ENCODE data around the gene L3MBTL2.
"Not testable (repeated sequence)": the region's sequence is repeated elsewhere in the genome, so short reads cannot be mapped to it uniquely, and the experiment has no call there.

Gene L3MBTL2

DNA sequence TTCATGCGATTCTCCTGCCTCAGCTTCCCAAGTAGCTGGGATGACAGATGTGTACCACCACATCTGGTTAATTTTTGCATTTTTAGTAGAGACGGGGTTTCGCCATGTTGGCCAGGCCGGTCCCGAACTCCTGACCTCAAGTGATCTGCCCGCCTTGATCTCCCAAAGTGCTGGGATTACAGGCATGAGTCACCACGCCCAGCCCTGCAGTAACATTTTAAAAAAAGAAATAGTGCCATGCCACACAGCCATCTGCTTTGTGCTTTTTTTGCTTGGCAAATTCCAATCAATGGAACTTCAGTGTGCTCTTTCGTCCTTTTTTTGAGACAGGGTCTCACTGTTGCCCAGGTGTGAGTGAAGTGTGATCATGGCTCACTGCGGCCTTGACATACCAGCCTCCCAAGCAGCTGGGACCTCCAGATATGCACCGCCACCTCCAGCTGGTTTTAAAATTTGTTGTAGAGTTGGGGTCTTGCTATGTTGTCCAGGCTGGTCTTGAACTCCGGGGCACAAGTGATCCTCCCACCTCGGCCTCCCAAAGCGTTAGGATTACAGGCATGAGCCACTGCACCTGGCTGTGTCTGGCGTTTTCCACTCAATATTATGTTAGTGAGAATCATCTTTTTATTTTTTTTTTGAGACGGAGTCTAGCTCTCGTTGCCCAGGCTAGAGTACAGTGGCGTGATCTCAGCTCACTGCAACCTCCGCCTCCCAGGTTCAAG is 37.4 kb downstream of the L3MBTL2 start:
- DNase-seq = no peak

DNA sequence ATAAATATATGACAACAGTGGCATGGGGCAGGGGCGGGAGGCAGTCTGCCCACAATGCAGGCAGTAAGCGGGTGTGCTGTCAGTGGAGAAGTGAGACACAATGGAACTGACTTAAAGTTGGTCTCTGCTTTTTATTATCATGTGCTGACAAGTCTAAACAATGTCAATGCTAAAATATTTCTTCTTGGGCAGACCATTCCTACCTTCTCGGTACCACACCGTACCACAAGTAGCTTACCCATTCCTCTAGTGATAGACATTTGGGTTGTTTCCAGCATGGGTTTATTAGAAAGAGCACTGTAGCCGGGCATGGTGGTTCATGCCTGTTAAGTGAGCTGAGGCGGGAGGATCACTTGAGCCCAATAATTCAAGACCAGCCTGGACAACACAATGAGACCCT is 38.2 kb downstream of the L3MBTL2 start:
- no peak for DNase-seq

DNA sequence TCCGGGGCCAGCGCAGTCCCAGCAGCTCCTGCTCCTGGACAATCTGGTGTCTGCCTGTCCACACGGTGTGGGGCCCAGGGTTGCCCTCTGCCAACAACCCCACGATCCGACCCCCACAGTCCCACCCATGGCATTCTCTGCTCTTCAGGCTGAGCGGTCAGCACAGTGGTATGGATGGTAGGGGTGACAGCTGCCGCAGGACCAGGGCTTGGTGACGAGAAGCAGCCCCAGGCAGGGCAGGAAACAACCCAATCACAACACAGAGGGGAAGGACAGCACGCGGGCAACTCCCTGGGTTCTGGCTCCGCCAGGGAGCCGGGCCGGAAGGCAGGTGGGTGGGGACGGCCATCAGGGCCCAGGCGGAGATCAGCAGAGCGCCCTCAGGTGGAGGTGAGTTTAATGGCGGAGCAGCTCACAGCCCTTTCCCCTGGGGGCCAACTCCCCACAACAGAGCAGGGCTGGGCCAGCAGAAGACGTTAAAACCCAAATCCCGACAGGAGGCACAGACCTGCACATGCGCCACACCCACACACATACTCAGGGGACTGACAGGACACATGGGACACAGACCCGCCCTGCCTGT is 40.9 kb downstream of the L3MBTL2 start:
- DNase-seq = no peak

DNA sequence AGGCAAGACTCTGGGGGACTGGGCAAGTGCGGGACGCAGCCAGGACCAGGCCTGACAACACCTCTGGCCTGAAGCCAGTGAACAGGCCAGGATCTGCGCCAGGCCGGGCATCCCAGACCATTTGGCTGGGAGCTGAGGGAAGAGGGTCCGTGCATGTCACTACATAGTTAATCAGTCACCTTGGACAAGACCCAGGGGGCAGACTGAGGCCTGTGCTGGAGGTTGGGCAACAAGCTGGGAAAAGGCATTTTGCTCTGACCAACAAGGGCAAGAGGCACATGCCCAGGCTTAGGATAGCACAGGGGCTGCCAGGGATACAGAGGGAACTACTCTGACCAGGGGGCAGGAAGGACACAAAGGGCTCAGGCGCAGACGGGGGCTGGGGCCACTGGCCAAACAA is 42.6 kb downstream of the L3MBTL2 start:
- DNase-seq = no peak

DNA sequence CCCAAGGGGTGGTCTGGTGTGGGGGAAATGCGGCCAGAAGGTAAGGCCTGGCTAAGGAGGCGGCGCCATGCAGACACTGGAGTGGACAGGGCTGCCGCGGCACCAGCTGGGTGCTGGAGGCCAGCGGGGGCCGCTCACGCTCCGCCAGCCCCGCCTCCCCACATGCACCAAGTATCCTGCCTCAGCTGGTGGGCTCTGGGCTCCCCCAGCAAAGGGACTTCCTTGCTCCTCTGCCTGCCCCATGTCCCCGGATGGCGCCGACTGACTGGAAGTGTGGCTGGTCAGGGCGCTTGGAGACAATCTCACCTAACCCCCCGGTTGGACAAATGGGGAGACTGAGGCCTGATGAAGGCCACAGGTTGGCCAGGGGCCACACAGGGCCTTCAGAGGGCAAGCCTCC is 43.2 kb downstream of the L3MBTL2 start:
- DNase-seq = no peak

DNA sequence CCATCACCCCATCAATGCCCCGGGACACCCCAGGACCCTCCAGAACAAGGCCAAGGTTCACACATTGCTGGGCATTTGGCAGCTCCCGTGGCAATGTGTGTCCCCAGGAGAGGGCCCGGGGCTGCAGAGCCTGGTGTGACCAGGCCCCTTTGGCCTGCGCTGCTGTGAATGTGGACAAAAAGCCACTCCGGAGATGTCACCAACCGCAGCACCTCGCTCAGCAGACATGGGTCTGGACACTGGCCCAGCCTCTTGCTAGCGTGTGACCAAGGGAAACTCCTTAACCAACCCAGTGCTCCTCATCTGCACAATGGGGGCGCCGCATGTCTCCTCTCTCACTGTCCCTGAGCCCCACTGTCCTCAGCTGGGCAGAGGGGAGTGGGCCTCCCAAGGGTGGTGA is 43.6 kb downstream of the L3MBTL2 start:
- no peak for DNase-seq

DNA sequence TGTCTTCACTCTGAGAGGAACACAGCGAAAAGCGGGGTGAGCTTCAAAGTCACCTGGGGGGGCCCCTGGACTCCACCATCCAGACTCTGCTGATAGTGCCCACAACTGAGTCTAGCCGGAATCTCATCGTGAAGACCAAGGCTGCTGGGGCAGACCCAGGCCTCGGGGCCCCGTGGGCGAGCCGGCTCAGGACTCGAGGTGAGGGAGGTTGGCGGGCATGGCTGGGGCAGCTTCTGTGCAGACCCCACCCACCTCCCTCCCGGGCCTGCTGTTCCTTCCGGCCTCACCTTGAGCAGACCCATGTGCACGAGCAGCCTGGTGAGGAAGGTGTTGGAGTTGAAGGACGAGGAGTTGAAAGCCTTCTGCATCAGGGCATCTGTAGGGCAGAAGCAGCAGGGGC is 44.3 kb downstream of the L3MBTL2 start:
- no peak for DNase-seq

DNA sequence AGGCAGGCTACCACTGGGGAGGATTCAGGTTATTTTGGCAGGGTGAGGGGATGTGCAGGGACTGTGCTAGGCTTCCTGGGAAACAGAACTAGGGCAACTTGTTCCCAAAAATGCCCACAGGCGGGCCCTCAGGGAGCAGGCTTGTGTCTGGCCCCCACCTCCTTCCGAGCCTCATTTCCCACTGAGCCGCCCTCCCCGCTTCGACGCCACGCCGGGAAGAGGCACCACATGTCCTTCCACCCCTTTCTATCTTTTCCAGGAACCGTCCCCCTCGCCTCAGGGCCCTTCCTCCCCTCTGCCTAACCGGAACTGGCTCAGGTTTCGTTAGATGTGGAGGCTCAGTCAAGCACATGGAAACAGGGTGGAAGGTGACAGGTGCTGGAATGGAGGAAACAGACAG is 45.0 kb downstream of the L3MBTL2 start:
- no peak for DNase-seq

DNA sequence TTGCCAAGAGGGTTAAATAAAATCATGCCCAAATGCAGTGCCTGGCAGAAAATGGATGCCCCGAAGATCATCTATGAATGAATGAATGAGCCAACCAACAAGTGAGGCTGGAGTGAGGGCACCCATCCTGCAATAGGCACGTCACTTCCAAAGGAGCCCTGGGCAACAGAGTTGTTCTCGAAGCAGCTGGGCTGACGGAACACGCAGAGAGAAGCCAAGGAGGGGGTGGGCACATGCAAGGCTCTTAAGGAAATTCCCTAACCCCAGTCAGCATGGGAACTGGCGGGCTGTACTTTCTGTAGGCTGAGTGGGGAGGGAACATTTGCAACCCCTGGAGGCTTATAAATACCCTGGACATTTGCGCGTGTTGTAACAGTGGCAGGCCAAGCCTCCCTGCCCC is 47.3 kb downstream of the L3MBTL2 start:
- DNase-seq = no peak

DNA sequence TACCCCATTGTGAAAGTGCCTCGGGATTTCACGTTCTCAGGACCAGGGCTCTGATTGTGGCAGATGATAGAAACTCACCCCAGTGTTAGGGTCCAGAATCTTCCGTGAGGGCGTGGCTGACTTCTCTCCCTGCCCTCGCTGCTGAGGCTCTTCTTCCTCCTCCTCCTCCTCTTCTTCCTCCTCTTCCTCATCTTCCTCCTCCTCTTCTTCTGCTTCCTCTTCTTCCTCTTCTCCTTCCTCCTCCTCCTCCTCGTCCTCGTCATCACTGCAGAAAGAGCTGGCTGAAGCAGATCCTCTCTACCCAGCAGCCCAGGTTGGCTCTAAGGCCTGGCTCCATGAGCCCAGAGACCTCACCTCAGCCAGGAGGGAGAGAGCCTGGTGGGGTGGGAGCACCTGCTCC is 49.1 kb downstream of the L3MBTL2 start:
- DNase-seq = no peak

DNA sequence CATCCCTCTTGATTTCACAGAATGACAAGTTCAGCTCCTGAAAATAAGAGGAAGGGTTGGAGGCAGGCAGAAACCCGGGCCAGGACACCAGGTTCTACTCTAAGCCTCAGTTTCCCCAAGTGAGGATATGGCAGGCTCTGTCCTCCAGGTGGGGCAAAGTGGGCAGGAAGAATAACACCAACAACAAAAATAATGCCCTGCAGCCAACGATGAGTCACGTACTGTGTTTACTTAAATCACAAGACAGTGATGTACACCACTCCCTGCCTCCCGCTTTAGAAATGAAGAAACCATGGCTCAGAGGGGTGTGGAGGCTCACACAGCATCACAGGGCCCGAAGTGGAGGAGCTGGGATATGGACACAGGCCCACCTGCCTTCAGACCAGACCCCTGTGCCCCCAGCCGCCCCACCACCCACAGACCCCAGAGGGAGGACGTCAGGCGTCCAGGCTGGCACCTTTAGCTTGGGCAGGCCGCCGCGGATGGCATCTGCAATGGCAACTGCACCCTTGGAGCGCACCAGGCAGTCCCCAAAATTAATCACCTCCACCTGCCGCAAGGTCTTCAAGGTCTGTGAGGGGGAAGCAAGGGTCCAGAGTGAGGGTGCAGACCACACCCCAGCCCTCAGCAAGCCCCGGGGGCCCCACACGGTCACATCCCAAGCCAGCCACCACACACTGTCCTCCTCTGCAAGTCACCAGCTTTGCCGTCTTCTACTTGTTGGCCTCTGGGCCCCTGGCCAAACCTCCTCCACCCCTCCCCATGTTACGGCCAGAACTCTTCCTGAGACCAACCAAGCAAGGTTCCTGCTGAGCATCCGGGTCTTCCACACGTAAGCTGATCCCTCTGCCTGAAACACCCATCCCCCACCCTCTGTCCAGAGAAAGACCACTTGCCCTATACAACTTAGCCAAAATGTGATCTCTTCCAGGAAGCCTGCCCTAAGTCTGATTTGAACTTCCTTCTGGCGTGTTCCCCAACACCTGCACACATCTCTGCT is 51.4 kb downstream of the L3MBTL2 start:
- DNase-seq = peak; percentile 12

DNA sequence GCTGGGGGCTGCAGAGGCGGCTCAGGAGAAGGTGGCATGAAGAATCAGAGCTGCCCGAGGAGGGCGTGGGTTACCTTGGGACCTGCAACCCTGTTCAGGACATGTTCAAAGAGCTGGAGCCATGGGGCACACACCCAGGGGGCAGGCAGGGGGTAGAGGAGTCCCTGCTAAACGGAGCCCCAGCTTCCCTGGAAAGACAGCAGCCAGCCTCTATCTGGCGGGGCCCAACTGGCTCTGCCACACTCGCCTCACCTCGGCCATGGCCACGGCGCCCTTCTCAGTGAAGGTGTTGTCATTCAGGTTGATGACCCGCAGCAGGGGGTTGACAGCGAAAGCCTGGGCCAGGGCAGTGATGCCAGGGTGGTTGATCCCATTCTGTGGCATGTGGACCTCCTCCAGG is 52.6 kb downstream of the L3MBTL2 start:
- DNase-seq = no peak

DNA sequence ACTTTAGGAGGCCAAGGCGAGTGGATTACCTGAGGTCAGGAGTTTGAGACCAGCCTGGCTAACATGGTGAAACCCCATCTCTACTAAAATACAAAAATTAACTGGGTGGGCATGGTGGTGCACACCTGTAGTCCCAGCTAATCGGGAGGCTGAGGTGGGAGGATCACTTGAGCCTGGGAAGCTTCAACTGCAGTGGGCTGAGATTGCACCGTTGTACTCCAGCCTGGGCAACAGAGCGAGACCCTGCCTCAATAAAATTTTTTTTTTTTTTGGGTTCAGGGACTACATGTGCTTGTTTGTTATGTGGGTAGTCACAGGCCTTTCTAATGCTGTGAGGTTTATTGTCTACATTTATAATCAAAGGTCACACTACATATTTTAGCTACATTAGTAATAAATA is 54.6 kb downstream of the L3MBTL2 start:
- DNase-seq = not testable (repeated sequence)

DNA sequence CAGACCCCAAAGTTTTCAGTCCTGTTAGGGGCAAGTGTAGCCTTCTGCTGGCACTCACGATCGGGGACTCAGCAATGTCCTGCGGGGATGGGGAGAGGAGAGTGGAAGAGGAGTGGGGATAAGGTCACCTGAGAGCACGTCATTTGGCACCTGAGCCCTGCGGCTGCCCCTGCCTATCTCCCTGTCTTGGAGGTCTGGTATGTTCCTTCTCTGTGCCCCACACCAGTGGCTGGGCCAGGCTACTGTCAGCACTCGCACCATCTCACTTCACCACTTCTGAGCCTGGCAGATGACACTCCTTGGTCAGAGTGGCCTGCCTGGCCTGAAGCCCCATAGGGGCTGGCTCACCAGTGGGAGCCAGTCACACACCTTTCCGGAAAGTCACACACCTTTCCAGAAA is 55.8 kb downstream of the L3MBTL2 start:
- DNase-seq = no peak

DNA sequence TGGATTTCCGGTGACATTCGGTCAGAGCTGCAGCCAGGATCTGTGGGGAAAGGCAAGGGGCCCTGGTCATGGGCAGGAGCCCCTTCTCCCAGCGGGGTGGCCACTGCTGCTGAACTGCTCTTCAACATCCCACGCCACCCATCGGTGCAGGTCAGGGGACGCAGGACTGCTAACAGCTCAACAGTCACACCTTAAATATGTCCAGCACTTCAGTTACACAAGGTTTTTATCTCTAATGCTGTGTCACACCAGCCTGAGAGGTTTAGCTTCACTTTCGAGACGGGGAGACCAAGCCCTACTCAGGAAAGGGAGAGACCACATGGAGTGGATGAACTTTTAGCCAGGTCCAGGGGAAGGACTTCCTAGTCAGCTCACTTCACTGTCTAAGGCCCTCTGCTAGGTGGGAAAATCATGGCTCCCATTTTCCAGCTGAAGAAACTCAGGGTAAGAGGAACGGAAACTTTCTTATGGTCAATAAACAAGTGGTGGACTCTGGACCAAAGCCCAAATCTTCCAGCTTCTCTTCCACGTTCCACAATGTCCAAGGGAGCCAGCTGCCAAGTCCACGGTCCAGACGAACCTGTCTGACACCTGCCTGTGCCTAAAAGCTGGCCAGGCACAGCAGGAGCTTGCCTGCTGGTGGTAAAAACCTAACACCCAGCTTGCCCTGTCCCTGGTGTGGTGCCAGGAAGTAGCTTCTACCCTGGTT is 56.6 kb downstream of the L3MBTL2 start:
- no peak for DNase-seq

DNA sequence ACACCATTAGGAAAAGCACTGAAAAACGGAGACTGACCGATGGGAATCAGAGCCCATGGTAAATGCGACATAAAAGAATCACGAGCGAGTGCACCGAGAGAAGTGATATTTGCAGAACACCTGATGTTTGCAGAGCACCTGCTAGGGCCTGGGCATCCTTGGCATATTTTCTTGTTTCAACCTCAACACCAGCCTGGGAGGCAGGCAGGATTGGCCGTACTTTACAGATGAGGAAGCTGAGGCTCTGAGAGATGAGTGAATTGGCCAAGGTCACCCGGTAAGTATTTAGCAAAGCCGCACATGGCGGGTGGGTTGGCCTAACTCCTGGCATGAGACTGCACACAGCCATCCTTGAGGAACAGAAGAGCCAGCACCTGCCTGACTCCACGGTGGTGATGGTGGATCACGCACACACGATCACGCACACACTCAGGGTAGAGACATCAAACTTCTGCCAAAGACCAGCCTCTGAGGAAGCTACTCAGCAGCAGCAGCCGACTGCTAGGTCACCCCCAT is 57.2 kb downstream of the L3MBTL2 start:
- DNase-seq = no peak

DNA sequence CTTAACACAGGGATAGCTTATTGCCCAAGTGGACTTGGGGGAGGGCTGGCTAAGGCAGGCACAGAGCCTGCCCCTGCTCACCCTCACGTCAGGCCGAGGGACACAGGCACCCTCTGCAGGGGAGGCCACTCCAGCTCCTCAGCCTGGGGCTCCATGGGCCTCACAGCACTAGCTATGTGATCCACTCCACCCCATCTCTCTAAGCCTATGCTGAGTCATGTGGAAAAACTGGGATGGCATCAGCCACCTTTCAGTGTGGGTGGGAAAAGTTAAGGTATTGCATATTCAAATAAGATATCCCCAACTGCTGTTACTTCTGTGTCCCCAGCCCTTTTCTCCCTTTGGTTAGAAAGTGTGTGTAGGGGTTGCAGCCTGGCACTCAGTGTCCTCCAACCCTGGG is 58.6 kb downstream of the L3MBTL2 start:
- no peak for DNase-seq

DNA sequence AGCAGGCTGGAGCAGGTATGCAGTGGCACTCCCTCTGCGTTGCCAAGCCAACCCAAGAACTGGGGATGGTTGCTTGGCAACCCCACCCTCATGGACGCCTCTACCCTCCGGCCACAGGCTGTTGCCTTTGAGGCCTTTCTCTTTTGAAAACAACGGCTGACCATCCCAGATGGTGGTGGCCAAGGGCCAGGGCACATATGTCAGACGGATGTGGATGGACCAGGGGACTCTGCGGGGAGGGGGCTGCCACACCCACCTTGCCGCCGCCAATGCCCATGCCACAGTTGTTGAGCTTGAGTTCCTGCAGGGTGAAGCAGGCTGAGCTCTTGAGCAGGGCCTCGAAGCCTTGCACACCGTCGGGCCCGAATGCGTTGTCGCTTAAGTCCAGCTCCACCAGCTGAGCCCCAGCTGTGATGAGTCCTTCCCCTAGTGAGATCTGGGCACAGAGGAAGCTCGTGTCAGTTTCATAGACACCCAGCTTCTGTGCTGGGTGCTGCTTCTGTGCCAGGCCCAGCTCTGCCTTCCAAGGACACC is 59.4 kb downstream of the L3MBTL2 start:
- DNase-seq = no peak

DNA sequence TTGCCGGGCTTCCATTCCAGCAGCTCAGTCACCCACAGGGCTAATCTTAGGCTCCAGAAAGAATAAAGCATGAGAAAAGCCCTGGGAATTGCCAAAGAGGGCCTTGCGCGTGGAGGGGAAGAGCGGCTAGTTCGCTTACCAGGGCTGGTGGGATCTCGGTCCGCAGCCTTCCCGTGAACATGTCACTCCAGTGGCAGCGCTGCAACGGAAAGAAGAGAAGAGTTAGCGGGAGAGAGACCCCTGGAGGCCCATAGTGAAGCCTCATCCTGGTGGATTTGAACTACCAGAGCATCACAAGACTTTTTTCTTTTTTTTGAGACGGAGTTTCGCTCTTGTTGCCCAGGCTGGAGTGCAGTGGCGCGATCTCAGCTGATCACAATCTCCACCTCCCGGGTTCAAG is 62.8 kb downstream of the L3MBTL2 start:
- DNase-seq = no peak

DNA sequence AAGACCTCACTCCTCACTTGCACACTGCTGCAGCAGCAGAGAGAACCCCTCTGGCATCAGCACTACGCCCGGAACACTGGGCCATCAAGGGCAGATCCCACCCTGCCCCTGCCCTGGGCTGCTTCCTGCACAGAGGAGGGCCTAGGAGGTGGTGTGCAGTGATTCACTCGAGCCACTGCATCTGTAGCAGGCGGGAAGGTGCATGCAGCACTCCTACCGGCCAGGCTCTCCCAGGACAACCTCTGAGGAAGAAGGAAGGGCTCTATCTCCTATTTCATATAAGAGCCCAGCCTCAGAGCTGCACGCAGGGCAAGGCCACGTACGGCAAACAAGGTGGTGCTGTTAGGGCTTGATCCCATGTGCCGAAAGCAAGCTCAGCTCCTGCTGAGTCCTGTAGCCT is 66.7 kb downstream of the L3MBTL2 start:
- DNase-seq = no peak

DNA sequence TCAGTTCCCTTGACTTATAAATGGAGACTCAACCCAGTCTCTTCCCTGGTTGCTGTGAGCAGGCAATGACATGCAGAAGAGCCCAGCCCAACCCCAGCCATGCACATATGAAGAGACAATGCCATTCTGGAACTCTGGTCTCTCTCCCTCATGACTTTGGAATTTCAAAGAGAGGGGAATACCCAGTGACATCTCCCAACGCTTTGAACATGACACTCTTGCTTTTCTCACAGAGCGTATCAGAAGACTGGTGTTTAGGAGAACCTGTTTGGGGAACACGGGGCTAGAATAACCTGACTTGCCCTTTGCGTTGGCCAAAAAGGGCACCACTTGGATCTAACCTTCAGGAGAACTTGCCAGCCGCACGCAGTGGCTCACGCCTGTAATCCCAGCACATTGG is 68.0 kb downstream of the L3MBTL2 start:
- DNase-seq = no peak

DNA sequence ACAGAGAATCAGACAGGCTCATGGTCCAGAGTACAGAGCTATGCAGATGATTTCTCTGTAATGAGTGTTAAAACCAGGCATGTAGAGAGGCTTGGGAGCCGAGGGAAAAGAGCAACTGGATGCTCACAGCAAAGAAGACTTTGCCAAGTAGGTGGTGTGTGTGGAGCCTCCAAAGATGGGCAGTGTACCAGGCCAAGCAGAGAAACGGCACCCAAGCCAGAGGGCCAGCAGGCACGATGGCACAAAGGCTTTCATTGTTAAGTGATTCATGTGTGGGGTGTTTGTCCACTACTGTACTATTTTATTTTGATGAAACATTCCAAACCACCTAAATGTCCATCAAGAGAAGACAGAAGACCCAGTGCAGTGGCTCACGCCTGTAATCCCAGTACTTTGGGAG is 69.7 kb downstream of the L3MBTL2 start:
- no peak for DNase-seq

DNA sequence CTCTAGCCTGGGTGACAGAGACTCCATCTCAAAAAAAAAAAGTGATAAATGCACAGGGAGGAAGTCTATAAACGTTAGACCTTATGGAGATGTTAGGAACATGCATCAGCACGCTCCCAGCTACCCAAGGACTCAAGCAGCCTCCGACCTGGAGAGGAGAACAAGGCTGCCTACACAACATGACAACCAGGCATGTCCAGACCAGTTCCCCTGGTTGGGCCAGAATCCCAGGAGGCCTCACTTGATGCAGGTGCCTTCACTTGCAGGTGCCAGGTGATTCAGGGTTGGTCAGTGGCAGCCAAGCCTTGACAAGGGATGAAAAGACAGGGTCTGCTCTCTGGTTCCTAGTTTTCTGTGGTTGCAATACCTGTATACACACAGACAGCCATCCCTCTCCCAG is 75.0 kb downstream of the L3MBTL2 start:
- DNase-seq = no peak
